ENCODE measurements around the gene CLDN3. TPM values are rescaled to one million over a fixed set of nuclear protein-coding genes. Genes with fewer than 3 reads are reported as not detected.

CLDN3 gene
- total and polyA plus RNA-seq, 9 of the 15 experiments (the other 6 are each of a cell fraction or from before 2014, with no cell fraction given): 0.29 TPM; not detected in 8

- peak; percentile 88 for TF ChIP-seq JUND (IDR thresholded peaks at IDR 0.05; ENCODE audit: borderline replicate concordance, low read depth, low read length)
- TF ChIP-seq JUND (tag; IDR thresholded peaks at IDR 0.05; ENCODE audit: borderline replicate concordance, low read depth, low read length): peak; percentile 87
- TF ChIP-seq ZNF165 (CRISPR knock-in tag; IDR thresholded peaks at IDR 0.05; ENCODE audit: borderline replicate concordance): no peak
- TF ChIP-seq ZNF778 (CRISPR knock-in tag; IDR thresholded peaks at IDR 0.05): no peak
- no peak for TF ChIP-seq DNMT1 (IDR thresholded peaks at IDR 0.05)
- TF ChIP-seq KLF1 (tag; IDR thresholded peaks at IDR 0.05): no peak
- no peak for TF ChIP-seq SPI1 (IDR thresholded peaks at IDR 0.05; ENCODE audit: borderline replicate concordance, low read depth, low read length)
- 0 out of 4 replicates have a peak, but pooled peaks of 1 of the 2 experiments have one; percentile 23 for TF ChIP-seq FOXK2 (conservative IDR thresholded peaks at IDR 0.05 in 1 of 2, IDR thresholded peaks at IDR 0.05 in 1 of 2; ENCODE audit: low read depth in 2 of 2)
- no peak for TF ChIP-seq PHTF2 (CRISPR knock-in tag; IDR thresholded peaks at IDR 0.05)
- TF ChIP-seq NCOA2 (IDR thresholded peaks at IDR 0.05; ENCODE audit: partially characterized antibody in 2 of 2): no peak
- TF ChIP-seq SRSF7 (optimal IDR thresholded peaks at IDR 0.05; ENCODE audit: low read depth, low read length): no peak
- TF ChIP-seq MAFK (IDR thresholded peaks at IDR 0.05; ENCODE audit: low read length): peak; percentile 99
- no peak for TF ChIP-seq MIER1 (IDR thresholded peaks at IDR 0.05; ENCODE audit: low read depth)
- no peak for TF ChIP-seq ESRRA (IDR thresholded peaks at IDR 0.05; ENCODE audit: borderline replicate concordance, low read depth)
- no peak for TF ChIP-seq FOXA1 (IDR thresholded peaks at IDR 0.05; ENCODE audit: borderline replicate concordance)
- TF ChIP-seq, protein P1, sequence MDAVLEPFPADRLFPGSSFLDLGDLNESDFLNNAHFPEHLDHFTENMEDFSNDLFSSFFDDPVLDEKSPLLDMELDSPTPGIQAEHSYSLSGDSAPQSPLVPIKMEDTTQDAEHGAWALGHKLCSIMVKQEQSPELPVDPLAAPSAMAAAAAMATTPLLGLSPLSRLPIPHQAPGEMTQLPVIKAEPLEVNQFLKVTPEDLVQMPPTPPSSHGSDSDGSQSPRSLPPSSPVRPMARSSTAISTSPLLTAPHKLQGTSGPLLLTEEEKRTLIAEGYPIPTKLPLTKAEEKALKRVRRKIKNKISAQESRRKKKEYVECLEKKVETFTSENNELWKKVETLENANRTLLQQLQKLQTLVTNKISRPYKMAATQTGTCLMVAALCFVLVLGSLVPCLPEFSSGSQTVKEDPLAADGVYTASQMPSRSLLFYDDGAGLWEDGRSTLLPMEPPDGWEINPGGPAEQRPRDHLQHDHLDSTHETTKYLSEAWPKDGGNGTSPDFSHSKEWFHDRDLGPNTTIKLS (IDR thresholded peaks at IDR 0.05; ENCODE audit: borderline replicate concordance, low read depth): no peak
- TF ChIP-seq ZBTB26 (CRISPR knock-in tag; IDR thresholded peaks at IDR 0.05): no peak
- TF ChIP-seq ZNF133 (CRISPR knock-in tag; IDR thresholded peaks at IDR 0.05): no peak
- peak; percentile 99 for TF ChIP-seq NFE2 (IDR thresholded peaks at IDR 0.05; ENCODE audit: low read depth)
- no peak for TF ChIP-seq SRSF9 (IDR thresholded peaks at IDR 0.05; ENCODE audit: borderline replicate concordance, low read depth, low read length)
- no peak for TF ChIP-seq SIX5 (IDR thresholded peaks at IDR 0.05; ENCODE audit: borderline replicate concordance in 1 of 2, insufficient read depth in 1 of 2, low read depth in 1 of 2, low read length in 2 of 2)
- no peak for TF ChIP-seq ZNF12 (CRISPR knock-in tag; IDR thresholded peaks at IDR 0.05)
- no peak for TF ChIP-seq THRAP3 (IDR thresholded peaks at IDR 0.05; ENCODE audit: borderline replicate concordance)
- peak; percentile 75 for TF ChIP-seq FOSL1 (tag; conservative IDR thresholded peaks at IDR 0.05)
- TF ChIP-seq CCAR2 (IDR thresholded peaks at IDR 0.05; ENCODE audit: low read depth, low read length): no peak
- TF ChIP-seq, protein P2, sequence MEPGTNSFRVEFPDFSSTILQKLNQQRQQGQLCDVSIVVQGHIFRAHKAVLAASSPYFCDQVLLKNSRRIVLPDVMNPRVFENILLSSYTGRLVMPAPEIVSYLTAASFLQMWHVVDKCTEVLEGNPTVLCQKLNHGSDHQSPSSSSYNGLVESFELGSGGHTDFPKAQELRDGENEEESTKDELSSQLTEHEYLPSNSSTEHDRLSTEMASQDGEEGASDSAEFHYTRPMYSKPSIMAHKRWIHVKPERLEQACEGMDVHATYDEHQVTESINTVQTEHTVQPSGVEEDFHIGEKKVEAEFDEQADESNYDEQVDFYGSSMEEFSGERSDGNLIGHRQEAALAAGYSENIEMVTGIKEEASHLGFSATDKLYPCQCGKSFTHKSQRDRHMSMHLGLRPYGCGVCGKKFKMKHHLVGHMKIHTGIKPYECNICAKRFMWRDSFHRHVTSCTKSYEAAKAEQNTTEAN (CRISPR knock-in tag; IDR thresholded peaks at IDR 0.05): no peak
Measured at GRCh38 chr7:73774923-73775322, 4.9 kb upstream of the CLDN3 start (continued).
